Fibroblast of the aortic adventitia (primary cell): ENCODE measurements around the gene PTCD1. TPM values are rescaled to one million over a fixed set of nuclear protein-coding genes. Genes with fewer than 3 reads are reported as not detected.
A peak's percentile ranks its signal among the peaks of the same experiment; 100 is the strongest.

ENCODE experiments used
- DNase-seq: peaks from one replicate; pipeline ENCODE4 v3.0.0-alpha.2; 2010; ENCODE audit warnings: low read depth
- H3K4me3 ChIP-seq: 2 replicates; pipeline ENCODE4 v1.5.1; 2011; ENCODE audit warnings: low read depth, mild to moderate bottlenecking, control low read depth, low read length, moderate library complexity
- total RNA-seq: library from RNA; depleted of rRNA; stranded (reverse); fragments of >200 nt; gene quantifications from 2 replicates; pipeline ENCODE4 v1.2.3, GENCODE V29; 2012; ENCODE audit warnings: low replicate concordance
- TF ChIP-seq, protein P1 (sequence below): IDR thresholded peaks from 2 replicates; pipeline ENCODE4 v1.5.1; 2011; ENCODE audit warnings: mild to moderate bottlenecking, low read length, control low read depth, inconsistent platforms; ENCODE audit not compliant: insufficient read depth

The PTCD1 gene, protein sequence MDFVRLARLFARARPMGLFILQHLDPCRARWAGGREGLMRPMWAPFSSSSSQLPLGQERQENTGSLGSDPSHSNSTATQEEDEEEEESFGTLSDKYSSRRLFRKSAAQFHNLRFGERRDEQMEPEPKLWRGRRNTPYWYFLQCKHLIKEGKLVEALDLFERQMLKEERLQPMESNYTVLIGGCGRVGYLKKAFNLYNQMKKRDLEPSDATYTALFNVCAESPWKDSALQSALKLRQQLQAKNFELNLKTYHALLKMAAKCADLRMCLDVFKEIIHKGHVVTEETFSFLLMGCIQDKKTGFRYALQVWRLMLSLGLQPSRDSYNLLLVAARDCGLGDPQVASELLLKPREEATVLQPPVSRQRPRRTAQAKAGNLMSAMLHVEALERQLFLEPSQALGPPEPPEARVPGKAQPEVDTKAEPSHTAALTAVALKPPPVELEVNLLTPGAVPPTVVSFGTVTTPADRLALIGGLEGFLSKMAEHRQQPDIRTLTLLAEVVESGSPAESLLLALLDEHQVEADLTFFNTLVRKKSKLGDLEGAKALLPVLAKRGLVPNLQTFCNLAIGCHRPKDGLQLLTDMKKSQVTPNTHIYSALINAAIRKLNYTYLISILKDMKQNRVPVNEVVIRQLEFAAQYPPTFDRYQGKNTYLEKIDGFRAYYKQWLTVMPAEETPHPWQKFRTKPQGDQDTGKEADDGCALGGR
- total RNA-seq: 1.3 and 4.4 TPM in 2 replicates

DNA sequence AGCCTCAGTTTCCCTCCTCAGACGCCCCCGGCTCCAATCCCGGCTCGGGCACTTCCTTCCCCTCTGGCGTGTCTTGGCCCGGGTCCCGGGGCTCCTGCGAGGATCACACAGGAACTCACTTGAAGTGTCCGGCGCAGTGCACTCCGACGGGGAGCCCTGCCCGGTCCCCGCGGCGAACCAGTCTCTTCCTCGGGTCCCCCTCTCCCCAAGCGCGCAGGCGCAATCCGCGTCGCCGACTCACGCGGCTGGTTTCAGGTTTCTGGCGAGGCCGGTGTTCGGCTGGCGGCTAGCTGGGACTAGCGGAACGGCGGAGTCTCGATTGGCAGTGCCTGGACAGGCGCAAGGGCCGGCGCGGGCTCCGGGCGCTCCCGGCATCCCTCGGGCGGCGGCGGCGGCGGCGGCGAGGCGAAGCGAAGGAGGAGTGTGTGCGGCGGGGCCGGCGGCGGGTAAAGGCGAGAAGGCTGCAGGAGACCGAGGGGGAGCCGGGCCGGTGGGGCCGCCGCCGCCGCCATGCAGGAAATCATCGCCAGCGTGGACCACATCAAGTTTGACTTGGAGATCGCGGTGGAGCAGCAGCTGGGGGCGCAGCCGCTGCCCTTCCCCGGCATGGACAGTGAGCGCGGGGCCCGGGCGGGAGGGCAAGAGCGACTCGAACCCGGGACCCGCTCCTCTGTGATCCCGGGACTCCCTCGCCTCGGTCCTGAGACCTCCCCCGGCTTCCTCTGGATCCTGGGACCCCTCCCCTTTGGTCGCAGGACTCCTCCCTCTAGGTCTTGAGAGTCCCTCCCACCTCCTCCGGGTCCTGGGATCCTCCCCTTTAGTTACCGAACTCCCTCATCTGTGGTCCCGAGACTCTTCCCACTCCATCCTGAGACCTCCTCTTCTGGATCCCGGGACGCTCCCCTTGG is at the start of gene PTCD1, which contains the start of gene CPSF4:
Gene PTCD1 (minus strand): TSS at position 226 of the 908 bp plus-strand sequence. CDS start 3,556 bp downstream, outside the sequence.
Gene CPSF4 (plus strand): TSS at position 371 of the 908 bp plus-strand sequence. CDS start 140 bp downstream, at position 511.
- peak within 1 kb of the TSS; percentile 72 for H3K4me3 ChIP-seq
- TF ChIP-seq, protein P1, sequence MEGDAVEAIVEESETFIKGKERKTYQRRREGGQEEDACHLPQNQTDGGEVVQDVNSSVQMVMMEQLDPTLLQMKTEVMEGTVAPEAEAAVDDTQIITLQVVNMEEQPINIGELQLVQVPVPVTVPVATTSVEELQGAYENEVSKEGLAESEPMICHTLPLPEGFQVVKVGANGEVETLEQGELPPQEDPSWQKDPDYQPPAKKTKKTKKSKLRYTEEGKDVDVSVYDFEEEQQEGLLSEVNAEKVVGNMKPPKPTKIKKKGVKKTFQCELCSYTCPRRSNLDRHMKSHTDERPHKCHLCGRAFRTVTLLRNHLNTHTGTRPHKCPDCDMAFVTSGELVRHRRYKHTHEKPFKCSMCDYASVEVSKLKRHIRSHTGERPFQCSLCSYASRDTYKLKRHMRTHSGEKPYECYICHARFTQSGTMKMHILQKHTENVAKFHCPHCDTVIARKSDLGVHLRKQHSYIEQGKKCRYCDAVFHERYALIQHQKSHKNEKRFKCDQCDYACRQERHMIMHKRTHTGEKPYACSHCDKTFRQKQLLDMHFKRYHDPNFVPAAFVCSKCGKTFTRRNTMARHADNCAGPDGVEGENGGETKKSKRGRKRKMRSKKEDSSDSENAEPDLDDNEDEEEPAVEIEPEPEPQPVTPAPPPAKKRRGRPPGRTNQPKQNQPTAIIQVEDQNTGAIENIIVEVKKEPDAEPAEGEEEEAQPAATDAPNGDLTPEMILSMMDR: no peak

DNA sequence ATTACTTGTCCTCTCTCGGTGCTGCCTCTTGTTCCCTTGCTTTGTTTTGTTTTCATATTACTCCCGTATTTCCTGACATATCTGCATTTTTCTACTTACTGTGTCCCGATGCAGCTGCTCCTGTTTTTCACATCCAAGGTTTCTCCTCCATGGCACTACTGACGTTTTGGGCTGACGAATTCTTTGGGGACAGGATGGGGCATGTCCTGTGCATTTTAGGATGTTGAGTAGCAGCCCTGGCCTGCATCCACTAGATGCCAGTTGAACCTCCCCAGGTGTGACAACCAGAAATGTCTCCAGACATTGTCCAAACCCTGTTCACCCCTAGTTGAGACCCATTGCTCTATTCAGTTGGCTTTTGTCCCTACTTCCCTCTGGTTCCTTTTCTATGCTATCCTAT is 46.5 kb upstream of the PTCD1 start:
- H3K4me3 ChIP-seq: no peak overlapping the region
- TF ChIP-seq, protein P1: no peak
- no peak for DNase-seq

More for the DNA sequence above, at the start of gene PTCD1, which contains the start of gene CPSF4:
- DNase-seq: peak; percentile 94

DNA sequence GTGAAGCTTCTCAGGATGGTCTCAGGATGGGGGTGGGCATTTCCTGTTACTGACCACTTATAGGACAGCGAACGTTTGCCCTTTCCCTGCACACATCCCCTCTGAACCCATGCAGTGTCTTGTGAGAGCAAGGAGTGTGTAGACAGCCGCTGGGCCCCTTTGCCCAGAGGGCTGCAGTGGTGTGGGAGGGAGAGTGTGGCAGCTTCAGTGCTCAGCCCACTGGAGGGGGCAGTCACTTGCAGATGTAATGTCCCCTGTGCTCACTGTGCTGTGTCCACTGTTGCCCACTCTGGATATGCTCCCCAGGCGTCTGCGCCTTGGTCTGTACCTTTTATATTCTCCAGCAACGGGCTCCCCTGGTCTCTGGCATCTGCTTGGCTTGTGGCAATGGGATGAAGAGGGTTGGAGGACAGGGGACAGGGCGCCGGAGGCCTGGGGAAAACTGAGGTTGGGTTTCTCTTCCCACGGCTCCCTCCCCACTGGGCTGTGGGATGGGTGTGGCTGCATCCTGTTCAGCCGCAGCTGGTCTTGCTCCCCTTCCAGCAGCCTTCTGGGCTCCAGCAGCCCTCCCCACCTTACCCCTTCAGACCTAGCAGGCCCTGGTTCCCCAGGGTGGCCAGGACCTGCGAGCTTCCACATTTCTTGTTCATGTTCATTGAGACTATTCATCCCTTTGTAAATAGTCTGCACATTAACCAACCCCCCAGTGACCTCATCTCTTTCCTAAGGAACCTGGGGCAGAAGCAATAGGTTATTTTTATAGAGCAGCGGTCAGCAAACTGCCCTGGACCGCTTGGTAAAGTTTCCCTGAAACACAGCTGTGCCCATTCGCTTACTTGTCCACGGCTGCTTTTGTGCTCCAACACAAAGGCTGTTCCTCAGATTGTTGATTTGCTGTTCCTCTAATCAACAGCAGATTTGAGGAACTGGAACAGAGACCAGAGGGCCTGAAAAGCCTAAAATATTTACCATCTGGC is 40.2 kb upstream of the PTCD1 start:
- H3K4me3 ChIP-seq: no peak overlapping the region
- no peak for DNase-seq
- TF ChIP-seq, protein P1: no peak

DNA sequence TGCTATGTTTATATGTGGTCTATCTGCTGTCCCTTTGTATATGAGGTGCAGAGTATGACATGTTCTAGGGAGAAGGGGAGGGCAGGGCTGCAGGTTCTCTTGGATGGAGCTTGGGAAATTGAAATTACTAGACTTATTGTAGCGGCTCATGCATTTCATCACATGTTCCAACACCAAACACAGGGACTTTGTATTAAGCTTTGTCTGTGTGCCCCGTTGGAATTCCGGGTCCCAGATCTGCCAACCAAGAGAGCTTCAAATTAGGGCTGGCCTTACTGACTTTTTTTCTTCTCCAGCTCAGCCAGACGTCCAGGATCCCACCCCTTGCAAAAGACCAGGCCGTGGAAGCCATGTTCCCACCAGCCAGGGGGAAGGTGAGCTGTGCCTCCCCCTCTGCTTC is 37.5 kb upstream of the PTCD1 start:
- DNase-seq: no peak
- TF ChIP-seq, protein P1: no peak

DNA sequence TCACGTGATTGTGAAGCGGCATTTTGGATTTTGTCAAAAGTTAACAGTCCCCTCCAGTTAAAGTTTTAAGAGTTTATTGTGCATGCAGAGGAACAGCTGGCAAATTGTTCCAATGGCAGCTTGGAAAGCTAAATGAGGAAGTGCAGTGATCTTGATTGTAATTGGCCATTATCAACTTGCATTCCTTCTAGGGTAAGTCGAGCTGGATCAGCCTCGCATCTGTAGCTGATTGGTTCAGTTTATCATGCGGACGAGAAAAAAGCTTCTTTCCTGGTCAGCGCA is 34.7 kb upstream of the PTCD1 start:
- TF ChIP-seq, protein P1: no peak

More for the DNA sequence above, 37.5 kb upstream of the PTCD1 start:
- H3K4me3 ChIP-seq: no peak overlapping the region

More for the DNA sequence above, 34.7 kb upstream of the PTCD1 start:
- H3K4me3 ChIP-seq: peak overlapping the region; percentile 73
- DNase-seq: peak; percentile 71
